A673 (cell line): ENCODE measurements around the gene LHFPL2. TPM values are rescaled to one million over a fixed set of nuclear protein-coding genes. Genes with fewer than 3 reads are reported as not detected.

Source experiments
- BruUV-seq: library from RNA; stranded (reverse); fragments of 400-500 nt; replicated peaks from 2 replicates; lab custom pipeline; 2021; lab: Mats Ljungman, UMichigan
- CTCF ChIA-PET: fragments of 300-600 bp; sonication (Branson Sonifier 250); formaldehyde crosslinking; loops from one replicate; lab custom pipeline; 2022; ENCODE audit warnings: antibody characterized with exemption; lab: Charles Lee
- POLR2A ChIA-PET: fragments of 300-600 bp; sonication (Branson Sonifier 250); formaldehyde crosslinking; loops from one replicate; lab custom pipeline; 2022; ENCODE audit warnings: antibody characterized with exemption; ENCODE audit not compliant: low non-redundant PET; lab: Charles Lee
- DNase-seq: peaks from one replicate; pipeline ENCODE4 v3.0.0-alpha.2; 2015; ENCODE audit warnings: low spot score
- H3K27ac ChIP-seq: fragments of 200-600 bp; sonication (generic); 2 replicates; pipeline ENCODE4 v1.5.1; 2016; ENCODE audit warnings: mixed run types, low read depth, mild to moderate bottlenecking, mixed read lengths, antibody characterized with exemption, low read length; ENCODE audit not compliant: poor library complexity, severe bottlenecking
- H3K27me3 ChIP-seq: fragments of 200-600 bp; sonication (generic); replicated peaks from 2 replicates; pipeline ENCODE4 v1.6.1; 2017; ENCODE audit warnings: mixed run types, low read depth, mild to moderate bottlenecking, mixed read lengths, antibody characterized with exemption, low read length; ENCODE audit not compliant: insufficient read depth, poor library complexity
- H3K36me3 ChIP-seq: fragments of 200-600 bp; sonication (generic); 2 replicates; pipeline ENCODE4 v1.6.1; 2016; ENCODE audit warnings: mixed run types, mild to moderate bottlenecking, mixed read lengths, antibody characterized with exemption, low read length; ENCODE audit not compliant: insufficient read depth, poor library complexity, severe bottlenecking
- H3K4me1 ChIP-seq: fragments of 200-600 bp; sonication (generic); 2 replicates; pipeline ENCODE4 v1.6.1; 2017; ENCODE audit warnings: mixed run types, mild to moderate bottlenecking, mixed read lengths, antibody characterized with exemption, low read length; ENCODE audit not compliant: insufficient read depth, poor library complexity, severe bottlenecking
- H3K4me3 ChIP-seq: fragments of 200-600 bp; sonication (generic); 2 replicates; pipeline ENCODE4 v1.5.1; 2016; ENCODE audit warnings: low read depth, mixed run types, mild to moderate bottlenecking, mixed read lengths, low read length; ENCODE audit not compliant: poor library complexity, severe bottlenecking
- H3K9me3 ChIP-seq: fragments of 200-600 bp; sonication (generic); 2 replicates; pipeline ENCODE4 v1.6.1; 2016; ENCODE audit warnings: mixed run types, low read depth, mild to moderate bottlenecking, mixed read lengths, antibody characterized with exemption, low read length; ENCODE audit not compliant: poor library complexity, severe bottlenecking
- EZH2 ChIP-seq: fragments of 200-600 bp; sonication (generic); IDR thresholded peaks from 2 replicates; pipeline ENCODE4 v1.6.1; 2017; ENCODE audit warnings: borderline replicate concordance, low read depth, mild to moderate bottlenecking, mixed read lengths, antibody characterized with exemption, low read length; ENCODE audit not compliant: poor library complexity, severe bottlenecking
- intact Hi-C: fragments of 100-400 bp; cut with micrococcal nuclease; formaldehyde crosslinking; loops from one replicate; pipeline ENCODE4 v1.10.0; 2022; ENCODE audit not compliant: unreplicated experiment
- total RNA-seq: library from RNA; stranded (reverse); gene quantifications from 2 replicates; pipeline ENCODE4 v1.2.3, GENCODE V29; 2021
- TF ChIP-seq, protein P1 (sequence below): fragments of 300-800, 200-600 bp; sonication (generic); conservative IDR thresholded peaks from 2 replicates; pipeline ENCODE4 v1.5.1; 2017; ENCODE audit warnings: low read depth, mild to moderate bottlenecking, antibody characterized with exemption, low read length, moderate library complexity, mixed read lengths

LHFPL2 gene
- total RNA-seq, 1 experiment from 2014 or later: 6.2 TPM

DNA sequence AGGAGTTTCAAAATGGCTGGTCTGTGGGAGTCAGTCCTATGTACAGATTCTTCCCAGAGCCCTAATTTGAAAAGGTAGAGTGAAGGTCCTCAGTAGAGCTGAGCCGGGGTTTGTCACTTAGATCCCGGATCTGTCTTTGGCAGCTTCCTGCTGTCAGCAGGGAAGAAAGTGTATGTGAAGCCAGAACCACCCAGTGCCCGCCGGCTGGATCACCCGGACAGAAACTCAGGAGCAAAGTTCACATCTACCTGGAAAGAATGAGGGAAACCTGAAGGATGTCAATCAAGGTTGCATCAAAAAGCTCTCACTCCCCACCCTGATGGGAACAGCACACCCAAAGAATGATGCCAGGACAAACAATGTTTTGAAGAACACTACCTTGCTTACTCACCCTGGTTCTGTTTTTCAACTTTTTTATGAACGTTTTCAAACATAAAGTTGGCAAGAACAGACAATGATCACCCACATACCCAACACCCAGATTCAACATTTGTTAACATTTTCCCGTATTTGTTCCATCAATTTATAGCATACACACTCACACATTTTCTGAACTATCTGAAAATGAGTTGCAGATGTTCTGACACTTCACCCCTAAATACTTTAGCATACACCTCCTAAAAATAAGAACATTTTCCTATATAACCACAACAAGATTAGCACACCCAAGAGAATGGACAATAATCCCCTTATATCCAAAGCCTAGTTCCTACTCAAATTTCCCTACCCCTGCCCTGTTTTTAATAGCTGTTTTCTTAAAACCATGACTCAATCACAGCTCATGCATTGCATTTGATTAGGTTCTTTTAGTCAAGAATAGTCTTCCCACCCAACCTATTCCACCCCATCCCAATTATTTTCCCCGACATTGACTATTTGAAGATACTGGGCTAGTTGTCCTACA lies 133.9 kb downstream of the LHFPL2 start:
- DNase-seq: no peak
- H3K4me3 ChIP-seq: no peak overlapping the region
- no peaks in the 10 kb centered on the region for H3K27me3 ChIP-seq
- TF ChIP-seq EZH2: no peak
- TF ChIP-seq, protein P1, sequence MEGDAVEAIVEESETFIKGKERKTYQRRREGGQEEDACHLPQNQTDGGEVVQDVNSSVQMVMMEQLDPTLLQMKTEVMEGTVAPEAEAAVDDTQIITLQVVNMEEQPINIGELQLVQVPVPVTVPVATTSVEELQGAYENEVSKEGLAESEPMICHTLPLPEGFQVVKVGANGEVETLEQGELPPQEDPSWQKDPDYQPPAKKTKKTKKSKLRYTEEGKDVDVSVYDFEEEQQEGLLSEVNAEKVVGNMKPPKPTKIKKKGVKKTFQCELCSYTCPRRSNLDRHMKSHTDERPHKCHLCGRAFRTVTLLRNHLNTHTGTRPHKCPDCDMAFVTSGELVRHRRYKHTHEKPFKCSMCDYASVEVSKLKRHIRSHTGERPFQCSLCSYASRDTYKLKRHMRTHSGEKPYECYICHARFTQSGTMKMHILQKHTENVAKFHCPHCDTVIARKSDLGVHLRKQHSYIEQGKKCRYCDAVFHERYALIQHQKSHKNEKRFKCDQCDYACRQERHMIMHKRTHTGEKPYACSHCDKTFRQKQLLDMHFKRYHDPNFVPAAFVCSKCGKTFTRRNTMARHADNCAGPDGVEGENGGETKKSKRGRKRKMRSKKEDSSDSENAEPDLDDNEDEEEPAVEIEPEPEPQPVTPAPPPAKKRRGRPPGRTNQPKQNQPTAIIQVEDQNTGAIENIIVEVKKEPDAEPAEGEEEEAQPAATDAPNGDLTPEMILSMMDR: no peak
- POLR2A ChIA-PET: no interaction called here
- H3K9me3 ChIP-seq: no peaks in the 10 kb centered on the region
- no peaks in the 10 kb centered on the region for H3K4me1 ChIP-seq
- no TSS peak for BruUV-seq
- no peak overlapping the region for H3K27ac ChIP-seq
- intact Hi-C loops: no loop called here
- CTCF ChIA-PET: no interaction called here
- no peaks in the 10 kb centered on the region for H3K36me3 ChIP-seq

DNA sequence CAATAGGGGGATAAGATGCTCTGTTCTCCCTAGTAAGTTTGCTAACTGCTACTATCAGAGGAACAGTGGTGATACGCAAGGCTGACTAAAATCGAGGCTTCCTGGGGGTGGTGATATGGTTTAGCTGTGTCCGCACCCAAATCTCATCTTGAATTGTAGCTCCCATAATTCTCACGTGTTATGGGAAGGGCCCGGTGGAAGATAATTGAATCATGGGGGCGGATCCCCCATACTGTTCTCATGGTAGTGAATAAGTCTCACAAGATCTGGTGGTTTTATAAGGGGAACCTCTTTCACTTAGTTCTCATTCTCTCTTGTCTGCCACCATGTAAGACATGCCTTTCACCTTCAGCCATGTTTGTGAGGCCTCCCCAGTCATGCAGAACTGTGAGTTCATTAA lies 135.1 kb downstream of the LHFPL2 start:
- ChIA-PET CTCF (no interaction called here), POLR2A (no interaction called here)
- Histone ChIP-seq H3K36me3 (no peaks in the 10 kb centered on the region), H3K4me3 (no peak overlapping the region), H3K27me3 (no peaks in the 10 kb centered on the region), H3K4me1 (no peaks in the 10 kb centered on the region), H3K9me3 (no peaks in the 10 kb centered on the region), H3K27ac (no peak overlapping the region)
- BruUV-seq: no TSS peak
- DNase-seq: no peak
- intact Hi-C loops: no loop called here
- TF ChIP-seq, protein P1: no peak
- no peak for TF ChIP-seq EZH2

DNA sequence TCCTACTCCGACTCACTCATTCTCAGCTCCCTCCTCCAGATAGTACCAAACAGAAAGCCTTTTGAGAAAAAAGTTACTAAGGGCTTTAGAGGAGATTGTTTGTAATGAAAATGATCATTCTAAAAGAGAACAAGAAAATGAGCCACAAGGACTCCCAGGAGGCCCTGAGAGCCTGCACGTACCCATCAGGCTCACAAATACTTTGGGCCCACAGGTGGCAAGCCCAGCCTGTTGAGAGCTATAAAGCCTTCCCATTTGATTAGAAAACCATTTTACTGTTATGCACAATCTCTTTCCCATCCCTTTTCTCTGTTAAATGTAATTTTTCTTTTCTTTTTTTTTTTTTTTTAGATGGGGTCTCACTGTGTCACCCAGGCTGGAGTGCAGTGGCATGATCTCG lies 136.1 kb downstream of the LHFPL2 start:
- no peak for DNase-seq
- no peaks in the 10 kb centered on the region for H3K36me3 ChIP-seq
- CTCF ChIA-PET: no interaction called here
- no peaks in the 10 kb centered on the region for H3K27me3 ChIP-seq
- TF ChIP-seq EZH2: no peak
- TF ChIP-seq, protein P1: no peak
- no peak overlapping the region for H3K27ac ChIP-seq
- POLR2A ChIA-PET: no interaction called here
- no peak overlapping the region for H3K4me3 ChIP-seq
- no TSS peak for BruUV-seq
- H3K4me1 ChIP-seq: no peaks in the 10 kb centered on the region
- intact Hi-C loops: no loop called here
- no peaks in the 10 kb centered on the region for H3K9me3 ChIP-seq
